Spleen (tissue), 7 donors: Measurements from ENCODE around the gene ERCC4.

Source experiments
- POLR2A ChIP-seq, 3 donors: fragments of 450-650 bp; IDR thresholded peaks; one replicate each; pipeline ENCODE4 v1.5.1; 2017; ENCODE audit warnings: antibody characterized with exemption in 3 of 3, mild to moderate bottlenecking in 1 of 3
- POLR2AphosphoS5 ChIP-seq, 3 donors: sonication (generic); formaldehyde crosslinking; IDR thresholded peaks; one replicate each; pipeline ENCODE4 v1.5.1; 2017; ENCODE audit warnings: antibody characterized with exemption in 3 of 3
- TF ChIP-seq, protein P1 (sequence below), 11 experiments: fragments of 200-600 bp in 7 of 11; fragments of 450-650 bp in 4 of 11; sonication (generic) in 4 of 11; IDR thresholded peaks in 8 of 11; conservative IDR thresholded peaks in 3 of 11; 1 replicate in 7 of 11; 2 replicates in 4 of 11; pipeline versions ENCODE4 v1.4.0 to v1.8.0; 2016 to 2021; ENCODE audit warnings: antibody characterized with exemption in 11 of 11, inconsistent platforms in 4 of 11, mild to moderate bottlenecking in 1 of 11
- donor health status: DM: no; HTN: no; CAD: no; lungs with moderate emphysema.
- donor health status: DM: no; HTN: no; CAD: no.
- donor health status: DM: no; HTN: no; CAD: no.

DNA sequence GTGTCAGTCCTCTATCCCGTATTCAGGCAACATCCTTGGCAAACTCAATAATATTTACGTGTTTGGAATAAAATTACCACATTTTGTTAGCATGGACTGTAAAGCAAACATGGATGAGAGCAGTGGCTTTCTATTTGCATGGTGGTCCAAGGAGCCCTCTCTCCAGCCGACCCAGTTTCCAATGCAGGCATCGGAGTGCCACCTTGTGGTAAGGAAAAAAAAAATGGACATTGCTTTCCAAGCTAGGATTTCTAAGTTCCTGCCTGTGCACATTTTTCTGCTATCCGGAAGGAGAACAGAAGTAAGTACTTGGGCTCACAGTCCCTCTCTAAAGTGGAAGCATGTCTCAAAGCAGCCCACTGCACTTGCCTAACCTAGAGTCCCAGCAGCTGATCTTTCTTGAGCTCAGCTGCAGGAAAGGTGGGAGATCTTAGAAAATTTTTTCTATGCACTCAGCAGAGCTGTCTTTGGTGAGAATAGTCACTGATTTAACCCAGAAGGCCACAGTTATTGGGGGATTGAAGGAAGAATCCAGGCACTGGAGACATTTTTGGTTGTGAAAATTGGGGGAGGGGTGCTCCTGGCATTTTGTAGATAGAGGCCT, 46.0 kb upstream of the ERCC4 start:
- no peak for TF ChIP-seq POLR2A (IDR thresholded peaks at IDR 0.05)
- TF ChIP-seq, protein P1, sequence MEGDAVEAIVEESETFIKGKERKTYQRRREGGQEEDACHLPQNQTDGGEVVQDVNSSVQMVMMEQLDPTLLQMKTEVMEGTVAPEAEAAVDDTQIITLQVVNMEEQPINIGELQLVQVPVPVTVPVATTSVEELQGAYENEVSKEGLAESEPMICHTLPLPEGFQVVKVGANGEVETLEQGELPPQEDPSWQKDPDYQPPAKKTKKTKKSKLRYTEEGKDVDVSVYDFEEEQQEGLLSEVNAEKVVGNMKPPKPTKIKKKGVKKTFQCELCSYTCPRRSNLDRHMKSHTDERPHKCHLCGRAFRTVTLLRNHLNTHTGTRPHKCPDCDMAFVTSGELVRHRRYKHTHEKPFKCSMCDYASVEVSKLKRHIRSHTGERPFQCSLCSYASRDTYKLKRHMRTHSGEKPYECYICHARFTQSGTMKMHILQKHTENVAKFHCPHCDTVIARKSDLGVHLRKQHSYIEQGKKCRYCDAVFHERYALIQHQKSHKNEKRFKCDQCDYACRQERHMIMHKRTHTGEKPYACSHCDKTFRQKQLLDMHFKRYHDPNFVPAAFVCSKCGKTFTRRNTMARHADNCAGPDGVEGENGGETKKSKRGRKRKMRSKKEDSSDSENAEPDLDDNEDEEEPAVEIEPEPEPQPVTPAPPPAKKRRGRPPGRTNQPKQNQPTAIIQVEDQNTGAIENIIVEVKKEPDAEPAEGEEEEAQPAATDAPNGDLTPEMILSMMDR (IDR thresholded peaks at IDR 0.05 in 8 of 11, conservative IDR thresholded peaks at IDR 0.05 in 3 of 11) = peak in 1 of 11 experiments; percentile 11
- TF ChIP-seq POLR2AphosphoS5 (IDR thresholded peaks at IDR 0.05) = no peak
